ENCODE data around the gene CSRP3. TPM values are rescaled to one million over a fixed set of nuclear protein-coding genes. Genes with fewer than 3 reads are reported as not detected.
"Not testable (repeated sequence)": the region's sequence is repeated elsewhere in the genome, so short reads cannot be mapped to it uniquely, and the experiment has no call there.

CSRP3 gene
- total RNA-seq, 1 experiment from 2014 or later = not detected

GRCh38 chr11:19156892-19157291 is 44.9 kb downstream of the CSRP3 start:
- no peak overlapping the region for H3K4me2 ChIP-seq
- no peaks in the 10 kb centered on the region for H3K9me2 ChIP-seq (ENCODE audit: insufficient read depth)
- POLR2A ChIA-PET (ENCODE audit: unreplicated experiment) = no interaction called here
- intact Hi-C loops (cut with micrococcal nuclease; ENCODE audit: unreplicated experiment) = no loop called here
- H3K79me2 ChIP-seq (ENCODE audit: low read depth) = no peaks in the 10 kb centered on the region
- no peak for DNase-seq
- H3K4me3 ChIP-seq = no peak overlapping the region
- no peaks in the 10 kb centered on the region for H3K27me3 ChIP-seq (ENCODE audit: insufficient read depth, low read depth)
- H3K9me3 ChIP-seq (ENCODE audit: insufficient read depth, low read depth) = no peaks in the 10 kb centered on the region
- no peak overlapping the region for H3K27ac ChIP-seq
- BruUV-seq (replicated peaks) = no TSS peak
- CTCF ChIA-PET = no interaction called here
- H2AFZ ChIP-seq = no peak overlapping the region
- no peaks in the 10 kb centered on the region for H3K4me1 ChIP-seq (replicated peaks; ENCODE audit: insufficient read depth)
- H3F3A ChIP-seq (ENCODE audit: insufficient read depth, low read depth) = peaks cover 5% of the 10 kb centered on the region
- peaks cover under 1% of the 10 kb centered on the region for H4K20me1 ChIP-seq (ENCODE audit: insufficient read depth)
- no peak for TF ChIP-seq CTCF (conservative IDR thresholded peaks at IDR 0.05)
- H3K36me3 ChIP-seq (ENCODE audit: low read depth) = peaks cover 62% of the 10 kb centered on the region

GRCh38 chr11:19145319-19145718 is 56.5 kb downstream of the CSRP3 start:
- no peak overlapping the region for H3K27ac ChIP-seq
- H3K9me3 ChIP-seq (ENCODE audit: insufficient read depth, low read depth) = 0 out of 2 replicates have a peak, but pooled peaks cover 4% of the 10 kb centered on the region
- H3K79me2 ChIP-seq (ENCODE audit: low read depth) = no peaks in the 10 kb centered on the region
- H3K36me3 ChIP-seq (ENCODE audit: low read depth) = peaks cover 45% of the 10 kb centered on the region
- intact Hi-C loops (cut with micrococcal nuclease; ENCODE audit: unreplicated experiment) = no loop called here
- no peak overlapping the region for H3K4me3 ChIP-seq
- BruUV-seq (replicated peaks) = no TSS peak
- ChIA-PET POLR2A (ENCODE audit: unreplicated experiment) (no interaction called here), CTCF (no interaction called here)
- H3F3A ChIP-seq (ENCODE audit: insufficient read depth, low read depth) = peaks cover 9% of the 10 kb centered on the region; the same call in 1 of the 2 replicates
- no peaks in the 10 kb centered on the region for H4K20me1 ChIP-seq (ENCODE audit: insufficient read depth)
- H3K27me3 ChIP-seq (ENCODE audit: insufficient read depth, low read depth) = no peaks in the 10 kb centered on the region
- no peaks in the 10 kb centered on the region for H3K9me2 ChIP-seq (ENCODE audit: insufficient read depth)
- DNase-seq = no peak
- H3K4me2 ChIP-seq = no peak overlapping the region
- no peak overlapping the region for H2AFZ ChIP-seq
- TF ChIP-seq CTCF (conservative IDR thresholded peaks at IDR 0.05) (no peak), EZH2 (IDR thresholded peaks at IDR 0.05; ENCODE audit: low read depth) (no peak)
- H3K4me1 ChIP-seq (replicated peaks; ENCODE audit: insufficient read depth) = no peaks in the 10 kb centered on the region

- H3F3A ChIP-seq (ENCODE audit: insufficient read depth, low read depth); H3K4me2 ChIP-seq; H3K4me3 ChIP-seq; H3K27ac ChIP-seq; DNase-seq; POLR2A ChIA-PET (ENCODE audit: unreplicated experiment); intact Hi-C loops (cut with micrococcal nuclease; ENCODE audit: unreplicated experiment); BruUV-seq (replicated peaks); H3K27me3 ChIP-seq (ENCODE audit: insufficient read depth, low read depth); H2AFZ ChIP-seq; CTCF ChIA-PET; H3K79me2 ChIP-seq (ENCODE audit: low read depth); H3K4me1 ChIP-seq (replicated peaks; ENCODE audit: insufficient read depth); H3K9me2 ChIP-seq (ENCODE audit: insufficient read depth); H4K20me1 ChIP-seq (ENCODE audit: insufficient read depth): not testable (repeated sequence)
- Histone ChIP-seq H3K9me3 (ENCODE audit: insufficient read depth, low read depth) (peaks cover 27% of the 10 kb centered on the region; the same call in 1 of the 2 replicates), H3K36me3 (ENCODE audit: low read depth) (peaks cover 24% of the 10 kb centered on the region)
Measured at GRCh38 chr11:19136884-19137283, 64.9 kb downstream of the CSRP3 start.

GRCh38 chr11:19134004-19134403 is 67.8 kb downstream of the CSRP3 start:
- no peak for DNase-seq
- no TSS peak for BruUV-seq (replicated peaks)
- no peaks in the 10 kb centered on the region for H3K27me3 ChIP-seq (ENCODE audit: insufficient read depth, low read depth)
- no peak overlapping the region for H3K27ac ChIP-seq
- intact Hi-C loops (cut with micrococcal nuclease; ENCODE audit: unreplicated experiment) = no loop called here
- H3K79me2 ChIP-seq (ENCODE audit: low read depth) = peaks cover 28% of the 10 kb centered on the region
- no peaks in the 10 kb centered on the region; the same call in 1 of the 2 replicates for H3F3A ChIP-seq (ENCODE audit: insufficient read depth, low read depth)
- ChIA-PET POLR2A (ENCODE audit: unreplicated experiment) (no interaction called here), CTCF (no interaction called here)
- no peak for TF ChIP-seq EZH2 (IDR thresholded peaks at IDR 0.05; ENCODE audit: low read depth)
- TF ChIP-seq CTCF (conservative IDR thresholded peaks at IDR 0.05) = no peak
- peaks cover 41% of the 10 kb centered on the region for H3K36me3 ChIP-seq (ENCODE audit: low read depth)
- H3K4me1 ChIP-seq (replicated peaks; ENCODE audit: insufficient read depth) = no peaks in the 10 kb centered on the region
- peaks cover 45% of the 10 kb centered on the region for H3K9me3 ChIP-seq (ENCODE audit: insufficient read depth, low read depth)
- no peak overlapping the region for H3K4me2 ChIP-seq
- no peak overlapping the region for H2AFZ ChIP-seq
- no peak overlapping the region for H3K4me3 ChIP-seq
- H3K9me2 ChIP-seq (ENCODE audit: insufficient read depth) = no peaks in the 10 kb centered on the region
- no peaks in the 10 kb centered on the region for H4K20me1 ChIP-seq (ENCODE audit: insufficient read depth)
